Mesothelial cell of epicardium (in vitro differentiated cells): ENCODE data around the gene NQO2. TPM values are rescaled to one million over a fixed set of nuclear protein-coding genes. Genes with fewer than 3 reads are reported as not detected.
"Not testable (repeated sequence)": the region's sequence is repeated elsewhere in the genome, so short reads cannot be mapped to it uniquely, and the experiment has no call there.

ENCODE experiments used
- DNase-seq, 2 experiments: peaks; one replicate each; pipeline ENCODE4 v3.0.0; 2021; ENCODE audit warnings: low spot score in 2 of 2; ENCODE audit not compliant: unreplicated experiment in 2 of 2
- H3K27ac Mint-ChIP-seq: 2 replicates; pipeline ENCODE4 v1.8.0; 2021; ENCODE audit warnings: mixed read lengths
- H3K27me3 Mint-ChIP-seq: 2 replicates; pipeline ENCODE4 v1.8.0; 2021; ENCODE audit warnings: low read depth, mixed read lengths
- H3K36me3 Mint-ChIP-seq: 2 replicates; pipeline ENCODE4 v1.8.0; 2021; ENCODE audit warnings: mixed read lengths
- H3K4me1 Mint-ChIP-seq: 2 replicates; pipeline ENCODE4 v1.8.0; 2021; ENCODE audit warnings: mixed read lengths
- H3K4me3 Mint-ChIP-seq: 2 replicates; pipeline ENCODE4 v1.8.0; 2021; ENCODE audit warnings: mild to moderate bottlenecking, moderate library complexity, mixed read lengths
- H3K9me3 Mint-ChIP-seq: 2 replicates; pipeline ENCODE4 v1.8.0; 2021; ENCODE audit warnings: mixed read lengths
- total RNA-seq: library from RNA; stranded (reverse); gene quantifications from 3 replicates; pipeline ENCODE4 v1.2.1, GENCODE V29; 2021
- TF ChIP-seq, protein P1 (sequence below): fragments of 200-600 bp; sonication (generic); IDR thresholded peaks from one replicate; pipeline ENCODE4 v1.5.0; 2021; ENCODE audit warnings: antibody characterized with exemption; ENCODE audit not compliant: unreplicated experiment

NQO2 gene
- total RNA-seq, 1 donor from 2014 or later: 18.7 TPM

GRCh38 chr6:3039384-3039783, 39.7 kb downstream of the NQO2 start:
- TF ChIP-seq, protein P1, sequence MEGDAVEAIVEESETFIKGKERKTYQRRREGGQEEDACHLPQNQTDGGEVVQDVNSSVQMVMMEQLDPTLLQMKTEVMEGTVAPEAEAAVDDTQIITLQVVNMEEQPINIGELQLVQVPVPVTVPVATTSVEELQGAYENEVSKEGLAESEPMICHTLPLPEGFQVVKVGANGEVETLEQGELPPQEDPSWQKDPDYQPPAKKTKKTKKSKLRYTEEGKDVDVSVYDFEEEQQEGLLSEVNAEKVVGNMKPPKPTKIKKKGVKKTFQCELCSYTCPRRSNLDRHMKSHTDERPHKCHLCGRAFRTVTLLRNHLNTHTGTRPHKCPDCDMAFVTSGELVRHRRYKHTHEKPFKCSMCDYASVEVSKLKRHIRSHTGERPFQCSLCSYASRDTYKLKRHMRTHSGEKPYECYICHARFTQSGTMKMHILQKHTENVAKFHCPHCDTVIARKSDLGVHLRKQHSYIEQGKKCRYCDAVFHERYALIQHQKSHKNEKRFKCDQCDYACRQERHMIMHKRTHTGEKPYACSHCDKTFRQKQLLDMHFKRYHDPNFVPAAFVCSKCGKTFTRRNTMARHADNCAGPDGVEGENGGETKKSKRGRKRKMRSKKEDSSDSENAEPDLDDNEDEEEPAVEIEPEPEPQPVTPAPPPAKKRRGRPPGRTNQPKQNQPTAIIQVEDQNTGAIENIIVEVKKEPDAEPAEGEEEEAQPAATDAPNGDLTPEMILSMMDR: no peak
- Mint-ChIP-seq H3K4me3 (no peak overlapping the region), H3K27me3 (no peaks in the 10 kb centered on the region), H3K4me1 (no peaks in the 10 kb centered on the region), H3K27ac (no peak overlapping the region), H3K36me3 (no peaks in the 10 kb centered on the region), H3K9me3 (peaks cover 11% of the 10 kb centered on the region)
- DNase-seq: no peak

DNA sequence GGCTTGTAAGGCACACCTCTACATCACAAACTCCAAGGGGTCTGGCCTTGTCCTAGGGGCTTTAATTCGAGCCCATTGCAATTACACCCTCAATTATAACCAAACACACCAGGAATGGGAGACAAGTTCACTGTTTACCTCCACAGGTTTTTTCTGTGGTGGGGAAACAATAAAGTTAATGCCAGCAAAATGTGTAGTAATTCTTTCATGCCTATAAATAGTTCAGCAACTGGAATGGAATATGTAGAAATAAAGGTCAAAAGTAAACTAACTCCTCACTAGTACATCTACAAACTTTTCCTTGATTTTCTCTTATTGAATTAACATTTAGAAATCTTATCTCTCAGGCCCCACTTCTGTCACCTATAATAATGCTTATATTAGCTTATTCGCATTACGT, 41.5 kb downstream of the NQO2 start:
- H3K36me3 Mint-ChIP-seq: no peaks in the 10 kb centered on the region
- no peak overlapping the region for H3K27ac Mint-ChIP-seq
- no peaks in the 10 kb centered on the region for H3K27me3 Mint-ChIP-seq
- H3K9me3 Mint-ChIP-seq: peaks cover 1% of the 10 kb centered on the region
- TF ChIP-seq, protein P1: no peak
- no peaks in the 10 kb centered on the region for H3K4me1 Mint-ChIP-seq
- H3K4me3 Mint-ChIP-seq: no peak overlapping the region
- DNase-seq: no peak

GRCh38 chr6:3041606-3042005, 41.9 kb downstream of the NQO2 start:
- no peaks in the 10 kb centered on the region for H3K4me1 Mint-ChIP-seq

DNA sequence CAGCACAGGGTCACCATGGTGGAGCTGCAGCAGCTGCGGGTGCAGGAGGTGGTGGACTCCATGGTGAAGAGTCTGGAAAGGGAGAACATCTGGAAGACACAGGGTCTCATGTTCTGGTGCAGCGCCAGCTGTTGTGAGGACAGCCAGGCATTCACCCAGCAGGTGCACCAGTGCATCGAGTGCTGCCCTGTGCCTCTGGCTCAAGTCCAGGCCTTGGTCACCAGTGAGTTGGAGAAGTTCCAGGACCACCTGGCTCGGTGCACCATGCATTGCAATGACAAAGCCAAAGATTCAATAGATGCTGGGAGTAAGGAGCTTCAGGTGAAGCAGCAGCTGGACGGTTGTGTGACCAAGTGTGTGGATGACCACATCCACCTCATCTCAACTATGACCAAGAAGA, 45.7 kb downstream of the NQO2 start:
- no peak for DNase-seq
- Mint-ChIP-seq H3K36me3 (no peaks in the 10 kb centered on the region), H3K4me3 (no peak overlapping the region), H3K27me3 (peaks cover 7% of the 10 kb centered on the region), H3K4me1 (no peaks in the 10 kb centered on the region), H3K27ac (no peak overlapping the region), H3K9me3 (no peaks in the 10 kb centered on the region)
- TF ChIP-seq, protein P1: no peak

More at GRCh38 chr6:3041606-3042005, 41.9 kb downstream of the NQO2 start:
- Mint-ChIP-seq H3K36me3 (no peaks in the 10 kb centered on the region), H3K27ac (peak overlapping the region; percentile 28), H3K4me3 (no peak overlapping the region), H3K27me3 (no peaks in the 10 kb centered on the region), H3K9me3 (no peaks in the 10 kb centered on the region)
- TF ChIP-seq, protein P1: no peak
- DNase-seq: no peak

- H3K4me3 Mint-ChIP-seq: no peak overlapping the region
- H3K27me3 Mint-ChIP-seq: peaks cover 7% of the 10 kb centered on the region
- no peaks in the 10 kb centered on the region for H3K36me3 Mint-ChIP-seq
- no peaks in the 10 kb centered on the region for H3K4me1 Mint-ChIP-seq
- no peak overlapping the region for H3K27ac Mint-ChIP-seq
- TF ChIP-seq, protein P1: no peak
- H3K9me3 Mint-ChIP-seq: no peaks in the 10 kb centered on the region
- no peak for DNase-seq
Observed at GRCh38 chr6:3045777-3046176, 46.1 kb downstream of the NQO2 start.

DNA sequence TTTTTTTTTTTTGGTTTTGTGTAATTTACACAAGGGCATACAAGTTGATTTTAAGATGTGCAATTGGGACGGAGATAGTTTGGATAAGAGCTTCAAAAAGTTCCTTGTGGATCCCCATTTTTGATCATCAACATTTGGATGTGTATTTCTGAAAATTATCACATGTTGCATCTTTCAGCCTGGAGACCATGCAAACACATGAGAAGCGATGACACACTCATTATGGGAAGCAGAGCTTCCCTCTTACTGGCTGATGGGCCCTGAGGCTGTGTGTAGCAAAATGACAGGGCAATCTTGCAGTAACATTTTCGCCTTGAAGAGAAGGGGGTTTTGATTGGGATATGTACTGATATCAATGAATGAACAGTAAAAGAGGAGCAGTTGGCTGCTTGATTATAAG, 46.6 kb downstream of the NQO2 start:
- H3K4me1 Mint-ChIP-seq: no peaks in the 10 kb centered on the region
- H3K27ac Mint-ChIP-seq: no peak overlapping the region
- DNase-seq: no peak
- H3K36me3 Mint-ChIP-seq: no peaks in the 10 kb centered on the region
- H3K27me3 Mint-ChIP-seq: peaks cover 10% of the 10 kb centered on the region
- TF ChIP-seq, protein P1: no peak
- no peak overlapping the region for H3K4me3 Mint-ChIP-seq
- H3K9me3 Mint-ChIP-seq: no peaks in the 10 kb centered on the region

DNA sequence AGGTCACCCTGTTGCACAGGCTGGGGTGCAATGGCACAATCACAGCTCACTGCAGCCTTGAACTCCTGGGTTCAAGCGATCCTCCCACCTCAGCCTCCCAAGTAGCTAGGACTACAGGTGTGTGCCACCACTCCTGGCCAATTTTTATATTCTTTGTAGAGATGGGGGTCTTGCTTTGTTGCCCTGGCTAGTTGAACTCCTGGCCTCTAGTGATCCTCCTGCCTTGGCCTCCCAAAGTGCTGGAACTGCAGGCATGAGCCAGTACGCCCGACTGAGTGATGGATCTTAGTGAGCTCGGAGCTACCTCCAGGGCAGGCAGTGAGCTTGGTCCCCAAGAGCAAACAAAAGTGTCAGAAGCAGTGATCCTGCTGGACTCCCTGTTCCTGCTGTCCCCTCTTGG, 48.3 kb downstream of the NQO2 start:
- not testable (repeated sequence) for DNase-seq, H3K27ac Mint-ChIP-seq, H3K36me3 Mint-ChIP-seq

More for the DNA sequence above, 48.3 kb downstream of the NQO2 start:
- H3K4me1 Mint-ChIP-seq, H3K9me3 Mint-ChIP-seq, H3K27me3 Mint-ChIP-seq, H3K4me3 Mint-ChIP-seq: not testable (repeated sequence)
